CD4-positive, alpha-beta T cell (primary cell): ENCODE measurements around the gene ATP6AP2. TPM values are rescaled to one million over a fixed set of nuclear protein-coding genes. Genes with fewer than 3 reads are reported as not detected.
"Not testable (repeated sequence)": the region's sequence is repeated elsewhere in the genome, so short reads cannot be mapped to it uniquely, and the experiment has no call there.

Experiments
- ATAC-seq: fragments of 200-7000 bp; cut with Tn5 transposase; one replicate; pipeline ENCODE4 v1.10.0; 2022; ENCODE audit warnings: mild to moderate bottlenecking; ENCODE audit not compliant: poor library complexity
- CTCF ChIA-PET: fragments of 350-600 bp; sonication (Branson Sonifier 250); formaldehyde crosslinking; loops from one replicate; lab custom pipeline; 2021; ENCODE audit warnings: antibody characterized with exemption, inconsistent platforms; lab: Charles Lee
- POLR2A ChIA-PET: fragments of 350-600 bp; sonication (Branson Sonifier 250); formaldehyde crosslinking; loops from one replicate; lab custom pipeline; 2021; ENCODE audit warnings: antibody characterized with exemption, inconsistent platforms; lab: Charles Lee
- DNase-seq, 14 experiments: peaks; one replicate each; pipeline ENCODE4 v3.0.0-alpha.2; 2013 to 2020; ENCODE audit warnings: mixed read lengths in 2 of 14
- H3K27ac ChIP-seq, 2 donors: one replicate each; pipeline versions ENCODE4 v1.5.1 to v1.7.0; 2013; ENCODE audit warnings: low read length in 2 of 2, low read depth in 1 of 2, mild to moderate bottlenecking in 1 of 2
- H3K27me3 ChIP-seq, 2 experiments: 1 replicate in 1 of 2; 2 replicates in 1 of 2; pipeline versions ENCODE4 v1.6.1 to v1.7.0; 2013; ENCODE audit warnings: low read length in 2 of 2, control low read depth in 1 of 2, mild to moderate bottlenecking in 1 of 2, moderate library complexity in 1 of 2; ENCODE audit not compliant: insufficient read depth in 2 of 2, control insufficient read depth in 1 of 2
- H3K36me3 ChIP-seq: one replicate; pipeline ENCODE4 v1.6.1; 2013; ENCODE audit warnings: low read length, control low read depth; ENCODE audit not compliant: insufficient read depth
- H3K4me1 ChIP-seq: one replicate; pipeline ENCODE4 v1.6.1; 2013; ENCODE audit warnings: low read length, control low read depth; ENCODE audit not compliant: insufficient read depth
- H3K4me3 ChIP-seq: one replicate; pipeline ENCODE4 v1.5.1; 2013; ENCODE audit warnings: mild to moderate bottlenecking, low read length, moderate library complexity
- H3K9me3 ChIP-seq, 2 experiments: 1 replicate in 1 of 2; 2 replicates in 1 of 2; pipeline versions ENCODE4 v1.6.1 to v1.7.0; 2013; ENCODE audit warnings: low read length in 2 of 2, mild to moderate bottlenecking in 2 of 2, control low read depth in 1 of 2, moderate library complexity in 1 of 2; ENCODE audit not compliant: control insufficient read depth in 1 of 2, insufficient read depth in 1 of 2
- H3K27ac Mint-ChIP-seq: one replicate; pipeline ENCODE4 v1.8.0; 2020; ENCODE audit warnings: mixed read lengths
- H3K27me3 Mint-ChIP-seq: one replicate; pipeline ENCODE4 v1.8.0; 2021; ENCODE audit warnings: mixed read lengths
- H3K36me3 Mint-ChIP-seq: one replicate; pipeline ENCODE4 v1.8.0; 2021; ENCODE audit warnings: low read depth, mixed read lengths
- H3K4me1 Mint-ChIP-seq: one replicate; pipeline ENCODE4 v1.8.0; 2021; ENCODE audit warnings: low read depth, mixed read lengths
- H3K4me3 Mint-ChIP-seq: one replicate; pipeline ENCODE4 v1.8.0; 2020; ENCODE audit warnings: mild to moderate bottlenecking, mixed read lengths
- H3K9me3 Mint-ChIP-seq: one replicate; pipeline ENCODE4 v1.8.0; 2020; ENCODE audit warnings: mixed read lengths
- CTCF ChIP-seq: fragments of 200-600 bp; IDR thresholded peaks from one replicate; pipeline ENCODE4 v1.8.0; 2022; ENCODE audit warnings: antibody characterized with exemption, mild to moderate bottlenecking
- intact Hi-C, 2 experiments: fragments of 100-400 bp; cut with DNase I in 1 of 2; cut with micrococcal nuclease in 1 of 2; formaldehyde crosslinking; loops; one replicate each; pipeline versions ENCODE4 v1.15.1 to v1.9.0; 2023 to 2025; cut with DNase I, micrococcal nuclease
- total RNA-seq, 174 experiments: library from RNA in 2 of 174; stranded (reverse) in 2 of 174; gene quantifications; one replicate each; pipeline ENCODE4 v1.2.3 and lab custom pipeline; 2021 to 2026

ATP6AP2 gene
- total RNA-seq, 2 experiments from 2014 or later = 73.8 to 78.7 TPM

DNA sequence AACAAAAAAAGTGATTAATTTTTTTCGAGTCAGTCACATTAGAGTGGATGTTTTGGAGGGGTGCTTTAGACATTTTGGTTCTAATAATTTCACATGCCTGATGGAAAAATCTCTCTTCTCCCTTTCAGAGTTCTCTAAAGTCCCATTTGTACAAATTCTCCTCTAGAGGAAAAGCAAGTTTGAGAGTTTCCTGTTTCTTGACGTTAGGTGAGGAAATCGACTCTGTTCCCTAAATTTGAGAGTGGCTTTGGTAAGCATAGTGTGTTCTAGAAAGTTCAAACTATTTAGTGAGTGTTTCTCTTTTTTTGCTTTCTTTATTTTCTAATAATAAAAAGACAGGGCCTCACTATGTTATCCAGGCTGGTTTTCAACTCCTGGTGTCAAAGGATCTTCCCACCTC lies 1.6 kb upstream of the ATP6AP2 start:
- Histone ChIP-seq H3K27ac (no peak overlapping the region), H3K4me3 (no peak overlapping the region), H3K36me3 (no peaks in the 10 kb centered on the region), H3K9me3 (no peaks in the 10 kb centered on the region), H3K27me3 (no peaks in the 10 kb centered on the region), H3K4me1 (peaks cover 17% of the 10 kb centered on the region)
- H3K27ac Mint-ChIP-seq = no peak overlapping the region
- no peaks in the 10 kb centered on the region for H3K9me3 Mint-ChIP-seq
- H3K27me3 Mint-ChIP-seq = no peaks in the 10 kb centered on the region
- H3K4me3 Mint-ChIP-seq = no peak overlapping the region
- H3K36me3 Mint-ChIP-seq = no peaks in the 10 kb centered on the region
- H3K4me1 Mint-ChIP-seq = peaks cover 27% of the 10 kb centered on the region
- ChIA-PET POLR2A (no interaction called here), CTCF (no interaction called here)
- intact Hi-C loops = no loop called here
- ATAC-seq (no peak), DNase-seq (no peak)
- TF ChIP-seq CTCF = no peak

GRCh38 chrX:40579900-40580536 lies 752 bp upstream of the ATP6AP2 start:
- H3K9me3 Mint-ChIP-seq = no peaks in the 10 kb centered on the region
- H3K4me3 ChIP-seq = peak overlapping the region; percentile 83
- ATAC-seq (peak; percentile 49), DNase-seq (peak in 1 of 14 experiments; percentile 14)
- peak overlapping the region; percentile 90 for H3K4me3 Mint-ChIP-seq
- ChIA-PET POLR2A (interaction anchor here (1.2 to 2.1 kb wide), 7 partner anchors 9 to 505 kb away, joined by 3 to 13 read pairs (median 10); partner anchors contain the start of genes CXorf38, MED14 and USP9X), CTCF (interaction anchor here (0.8 to 1.2 kb wide), 2 partner anchors 68 to 648 kb away, joined by 3 read pairs; partner anchors contain the start of gene CXorf38)
- peak overlapping the region; percentile 79 to 89 for H3K27ac ChIP-seq
- intact Hi-C loops = loop anchor here (5.0 to 10.0 kb wide), 2 partner anchors 65 to 157 kb away; partner anchors contain the start of genes CXorf38 (in 1 of the 2) and MED14 (in 1 of the 2)
- no peaks in the 10 kb centered on the region for H3K36me3 Mint-ChIP-seq
- H3K4me1 Mint-ChIP-seq = peaks cover 28% of the 10 kb centered on the region
- peaks cover 17% of the 10 kb centered on the region for H3K4me1 ChIP-seq
- peak overlapping the region; percentile 89 for H3K27ac Mint-ChIP-seq
- H3K36me3 ChIP-seq = no peaks in the 10 kb centered on the region
- no peaks in the 10 kb centered on the region for H3K27me3 ChIP-seq
- H3K9me3 ChIP-seq = no peaks in the 10 kb centered on the region
- H3K27me3 Mint-ChIP-seq = no peaks in the 10 kb centered on the region
- no peak for TF ChIP-seq CTCF

DNA sequence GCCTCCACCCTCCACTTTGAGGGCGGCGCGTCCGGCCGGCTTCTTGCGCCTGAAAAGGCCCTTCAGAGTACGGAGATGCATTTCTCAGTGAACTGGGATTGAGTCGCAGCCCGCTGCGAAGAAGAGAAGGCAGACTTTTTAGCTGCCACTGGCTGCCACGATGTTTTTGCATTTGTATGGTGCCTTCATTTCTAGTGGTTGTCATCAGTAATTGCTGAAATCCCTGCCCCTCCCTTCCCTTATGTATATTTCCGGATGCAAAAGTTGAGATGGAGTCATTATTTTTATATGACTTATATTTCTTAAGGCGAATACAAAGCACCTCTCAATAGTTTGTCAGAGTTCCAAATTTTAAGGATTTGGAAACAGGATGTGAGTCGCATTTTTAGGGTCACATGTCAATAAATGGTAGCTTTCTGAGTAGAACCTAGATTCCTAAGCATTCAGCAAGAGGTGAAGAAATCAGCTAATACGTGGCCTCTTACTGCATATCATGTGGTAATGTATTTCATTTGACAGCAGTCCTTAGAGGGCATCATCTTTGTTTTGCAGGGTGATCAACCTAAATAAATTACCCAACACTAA lies 658 bp downstream of the ATP6AP2 start:
- ChIA-PET POLR2A (interaction anchor here (1.2 to 2.1 kb wide), 9 partner anchors 8 to 504 kb away, joined by 3 to 13 read pairs (median 7); partner anchors contain the start of genes CXorf38, MED14 and USP9X), CTCF (no interaction called here)
- peak overlapping the region; percentile 83 for H3K4me3 ChIP-seq
- H3K27me3 ChIP-seq = no peaks in the 10 kb centered on the region
- Mint-ChIP-seq H3K9me3 (no peaks in the 10 kb centered on the region), H3K27ac (peak overlapping the region; percentile 89), H3K4me1 (peaks cover 39% of the 10 kb centered on the region), H3K4me3 (peak overlapping the region; percentile 94), H3K27me3 (no peaks in the 10 kb centered on the region), H3K36me3 (no peaks in the 10 kb centered on the region)
- no peak for TF ChIP-seq CTCF
- no peaks in the 10 kb centered on the region for H3K36me3 ChIP-seq
- DNase-seq (peak in 8 of 14 experiments; percentile 1 to 64 (median 25)), ATAC-seq (peak; percentile 21)
- intact Hi-C loops = loop anchor here (5.0 to 10.0 kb wide), 2 partner anchors 63 to 156 kb away; partner anchors contain the start of genes CXorf38 (in 1 of the 2) and MED14 (in 1 of the 2)
- H3K4me1 ChIP-seq = peaks cover 17% of the 10 kb centered on the region
- no peaks in the 10 kb centered on the region for H3K9me3 ChIP-seq
- H3K27ac ChIP-seq = peak overlapping the region; percentile 34 to 79

GRCh38 chrX:40582178-40582577 lies 1.4 kb downstream of the ATP6AP2 start:
- peak overlapping the region; percentile 94 for H3K4me3 Mint-ChIP-seq
- intact Hi-C loops = loop anchor here (2.0 to 10.0 kb wide), 3 partner anchors 63 to 155 kb away; partner anchors contain the start of genes CXorf38 (in 1 of the 2) and MED14 (in 1 of the 2)
- DNase-seq, H3K27me3 ChIP-seq, CTCF ChIA-PET, H3K36me3 Mint-ChIP-seq, H3K27me3 Mint-ChIP-seq, ATAC-seq, H3K4me3 ChIP-seq, H3K9me3 Mint-ChIP-seq, H3K36me3 ChIP-seq, H3K9me3 ChIP-seq: not testable (repeated sequence)
- H3K27ac Mint-ChIP-seq = peak overlapping the region; percentile 89
- POLR2A ChIA-PET = interaction anchor here (2.1 kb wide), 1 partner anchor 7 kb away, joined by 12 read pairs; no protein-coding TSS in a partner anchor
- H3K4me1 Mint-ChIP-seq = peaks cover 42% of the 10 kb centered on the region
- Histone ChIP-seq H3K4me1 (peaks cover 19% of the 10 kb centered on the region), H3K27ac (peak overlapping the region in 1 of 2 donors; percentile 15)
